Endothelial cell of umbilical vein (primary cell): ENCODE results near the gene ACKR3. TPM values are rescaled to one million over a fixed set of nuclear protein-coding genes. Genes with fewer than 3 reads are reported as not detected.

Experiments used
- BruUV-seq: library from RNA; stranded (reverse); fragments of 400-500 nt; replicated peaks from 2 replicates; lab custom pipeline; 2021; lab: Mats Ljungman, UMichigan
- CTCF ChIA-PET: fragments of 300-600, 350-600 bp; sonication (Branson Sonifier 250); formaldehyde crosslinking; loops from one replicate; lab custom pipeline; 2021; ENCODE audit warnings: antibody characterized with exemption, inconsistent platforms; lab: Charles Lee
- POLR2A ChIA-PET: fragments of 300-600, 350-600 bp; sonication (Branson Sonifier 250); formaldehyde crosslinking; loops from one replicate; lab custom pipeline; 2021; ENCODE audit warnings: antibody characterized with exemption, inconsistent platforms; lab: Charles Lee
- DNase-seq: peaks from one replicate; pipeline ENCODE4 v3.0.0-alpha.2; 2011; ENCODE audit warnings: low read depth, low spot score
- FAIRE-seq: peaks from 2 replicates; lab custom pipeline; 2011; peaks lifted over from hg19 to GRCh38; lab: Jason Lieb, UNC
- H2AFZ ChIP-seq: 2 replicates; pipeline ENCODE4 v1.6.0; 2012; ENCODE audit warnings: low read depth, low read length, control low read depth, inconsistent platforms
- H3K27ac ChIP-seq: 2 replicates; pipeline ENCODE4 v1.5.1; 2011; ENCODE audit warnings: low read depth, mild to moderate bottlenecking, control low read depth, low read length, moderate library complexity; ENCODE audit not compliant: insufficient read depth
- H3K27me3 ChIP-seq, 2 experiments: 2 replicates each; pipeline versions ENCODE4 v1.6.0 to v1.6.1; 2011; ENCODE audit warnings: low read length in 2 of 2, mixed read lengths in 1 of 2; ENCODE audit not compliant: control insufficient read depth in 2 of 2, insufficient read depth in 2 of 2
- H3K36me3 ChIP-seq, 2 experiments: 2 replicates in 1 of 2; 3 replicates in 1 of 2; pipeline ENCODE4 v1.5.1; 2011; ENCODE audit warnings: low read length in 2 of 2, mild to moderate bottlenecking in 1 of 2, moderate library complexity in 1 of 2; ENCODE audit not compliant: control insufficient read depth in 2 of 2, insufficient read depth in 2 of 2; ENCODE audit errors: extremely low read depth in 1 of 2
- H3K4me1 ChIP-seq: 3 replicates; pipeline ENCODE4 v1.5.1; 2011; ENCODE audit warnings: mild to moderate bottlenecking, low read length; ENCODE audit not compliant: control insufficient read depth, insufficient read depth; ENCODE audit errors: extremely low read depth
- H3K4me2 ChIP-seq: 2 replicates; pipeline ENCODE4 v1.6.1; 2011; ENCODE audit warnings: low read length, control low read depth, mixed read lengths; ENCODE audit not compliant: insufficient read depth
- H3K4me3 ChIP-seq, 3 experiments: fragments of 200-600 bp in 1 of 3; sonication (generic), shearing (Covaris generic) in 1 of 3; replicated peaks in 1 of 3; 2 replicates each; pipeline ENCODE4 v1.5.1; 2011 to 2016; ENCODE audit warnings: control low read depth in 3 of 3, low read length in 3 of 3, mild to moderate bottlenecking in 2 of 3, inconsistent platforms in 1 of 3, low read depth in 1 of 3, moderate library complexity in 1 of 3; ENCODE audit not compliant: insufficient read depth in 1 of 3
- H3K79me2 ChIP-seq: 2 replicates; pipeline ENCODE4 v1.6.0; 2012; ENCODE audit warnings: low read length, inconsistent platforms; ENCODE audit not compliant: control insufficient read depth, insufficient read depth
- H3K9ac ChIP-seq: replicated peaks from 2 replicates; pipeline ENCODE3; 2011; ENCODE audit warnings: low read length, control low read depth; ENCODE audit not compliant: insufficient read depth; ENCODE audit errors: extremely low read depth
- H3K9me1 ChIP-seq: replicated peaks from 3 replicates; pipeline ENCODE4 v1.6.0; 2011; ENCODE audit warnings: mild to moderate bottlenecking, low read length; ENCODE audit not compliant: control insufficient read depth, insufficient read depth; ENCODE audit errors: extremely low read depth
- H3K9me3 ChIP-seq: replicated peaks from 2 replicates; pipeline ENCODE4 v1.5.1; 2012; ENCODE audit warnings: low read length, inconsistent platforms; ENCODE audit not compliant: control insufficient read depth, insufficient read depth
- H4K20me1 ChIP-seq: replicated peaks from 2 replicates; pipeline ENCODE3; 2011; ENCODE audit warnings: mild to moderate bottlenecking, low read length; ENCODE audit not compliant: control insufficient read depth, insufficient read depth; ENCODE audit errors: extremely low read depth
- EZH2 ChIP-seq: IDR thresholded peaks from 2 replicates; pipeline ENCODE4 v1.6.1; 2012; ENCODE audit warnings: borderline replicate concordance, low read depth, mild to moderate bottlenecking, moderate library complexity, low read length, inconsistent platforms; ENCODE audit not compliant: severe bottlenecking
- FOS ChIP-seq: IDR thresholded peaks from 2 replicates; pipeline ENCODE4 v1.6.1; 2011; ENCODE audit warnings: mild to moderate bottlenecking, low read length, moderate library complexity, borderline replicate concordance; ENCODE audit not compliant: insufficient read depth
- GATA2 ChIP-seq: IDR thresholded peaks from 2 replicates; pipeline ENCODE4 v1.7.0; 2011; ENCODE audit warnings: low read depth, mild to moderate bottlenecking, moderate library complexity, mixed read lengths, low read length; ENCODE audit not compliant: insufficient read length, insufficient read depth
- JUN ChIP-seq: IDR thresholded peaks from 2 replicates; pipeline ENCODE4 v1.6.1; 2011; ENCODE audit warnings: borderline replicate concordance, low read depth; ENCODE audit not compliant: insufficient read length, insufficient read depth
- MAX ChIP-seq: IDR thresholded peaks from 2 replicates; pipeline ENCODE4 v1.6.1; 2011; ENCODE audit not compliant: insufficient read depth, insufficient read length
- MYC ChIP-seq: IDR thresholded peaks from one replicate; pipeline ENCODE4 v1.6.1; 2011; ENCODE audit warnings: mild to moderate bottlenecking, low read depth, low read length
- POLR2A ChIP-seq: IDR thresholded peaks from 2 replicates; pipeline ENCODE4 v1.6.1; 2012; ENCODE audit warnings: low read depth, mild to moderate bottlenecking, control low read depth, low read length
- POLR2AphosphoS5 ChIP-seq: IDR thresholded peaks from 2 replicates; pipeline ENCODE4 v1.6.1; 2012; ENCODE audit warnings: low read depth, mild to moderate bottlenecking, control low read depth, low read length, moderate library complexity; ENCODE audit not compliant: insufficient read depth
- dilution Hi-C: fragments of 300-500 bp; cut with MboI; formaldehyde crosslinking; loops from one replicate; pipeline ENCODE4 v1.15.0; 2019; ENCODE audit warnings: low sequenced_read_pairs; ENCODE audit not compliant: extremely low pct_ligation_motif_present
- intact Hi-C: fragments of 100-400 bp; cut with micrococcal nuclease; formaldehyde crosslinking; loops from one replicate; pipeline ENCODE4 v1.10.0; 2022
- polyA plus RNA-seq, 4 experiments: library from polyadenylated mRNA; depleted of rRNA in 3 of 4; stranded (reverse) in 3 of 4; unstranded in 1 of 4; fragments of >200 nt; gene quantifications; 2 replicates each; pipeline versions ENCODE4 v1.2.1 to v1.2.3, GENCODE V29; 2011 to 2012; ENCODE audit warnings: missing spikeins in 1 of 4
- total RNA-seq: library from RNA; stranded (reverse); gene quantifications from 2 replicates; pipeline ENCODE4 v1.2.3, GENCODE V29; 2021
- TF ChIP-seq, protein P1 (sequence below), 2 donors: IDR thresholded peaks; 1 replicate in 1 of 2; 2 replicates in 1 of 2; pipeline ENCODE4 v1.5.1; 2011; ENCODE audit warnings: low read length in 2 of 2, mild to moderate bottlenecking in 2 of 2, moderate library complexity in 2 of 2, control low read depth in 1 of 2, inconsistent platforms in 1 of 2, low read depth in 1 of 2; ENCODE audit not compliant: insufficient read depth in 1 of 2; ENCODE audit errors: extremely low read depth in 1 of 2

Gene ACKR3
- total and polyA plus RNA-seq, 2 donors (not counting 3 experiments of a cell fraction or from before 2014, with no cell fraction given) = 31.1 to 428 TPM

DNA sequence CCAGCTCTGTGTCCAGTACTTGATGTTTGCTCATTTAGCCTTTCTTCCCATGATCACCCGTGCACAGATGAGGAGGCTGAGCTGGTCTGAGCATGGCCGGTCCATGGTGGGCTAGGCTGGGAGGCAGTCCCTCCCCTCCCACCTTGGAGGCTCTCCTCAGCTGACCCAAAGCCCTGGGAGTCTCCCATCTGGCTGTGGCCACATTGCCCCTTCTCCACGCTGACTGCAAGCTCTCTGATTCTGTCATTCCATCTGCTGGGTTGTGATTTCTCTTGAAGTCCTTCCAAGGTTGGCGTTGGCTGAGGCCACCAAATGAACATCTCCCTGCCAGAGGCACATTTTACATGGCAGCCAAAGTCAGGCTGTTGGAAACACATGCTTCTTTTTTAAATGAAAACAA lies 44.0 kb downstream of the ACKR3 start:
- H3K36me3 ChIP-seq = no peaks in the 10 kb centered on the region
- no peaks in the 10 kb centered on the region for H3K9me1 ChIP-seq
- FAIRE-seq (no peak), DNase-seq (no peak)
- H3K4me3 ChIP-seq = no peak overlapping the region
- intact Hi-C loops (no loop called here), dilution Hi-C loops (no loop called here)
- no peaks in the 10 kb centered on the region for H3K4me1 ChIP-seq
- H3K9me3 ChIP-seq = no peaks in the 10 kb centered on the region
- H4K20me1 ChIP-seq = no peaks in the 10 kb centered on the region
- no peak overlapping the region for H3K4me2 ChIP-seq
- no TSS peak for BruUV-seq
- H3K9ac ChIP-seq = no peak overlapping the region
- H2AFZ ChIP-seq = no peak overlapping the region
- no peaks in the 10 kb centered on the region for H3K79me2 ChIP-seq
- TF ChIP-seq JUN (no peak), FOS (no peak), MYC (no peak), EZH2 (no peak), GATA2 (no peak), POLR2A (no peak), POLR2AphosphoS5 (no peak), MAX (no peak)
- TF ChIP-seq, protein P1, sequence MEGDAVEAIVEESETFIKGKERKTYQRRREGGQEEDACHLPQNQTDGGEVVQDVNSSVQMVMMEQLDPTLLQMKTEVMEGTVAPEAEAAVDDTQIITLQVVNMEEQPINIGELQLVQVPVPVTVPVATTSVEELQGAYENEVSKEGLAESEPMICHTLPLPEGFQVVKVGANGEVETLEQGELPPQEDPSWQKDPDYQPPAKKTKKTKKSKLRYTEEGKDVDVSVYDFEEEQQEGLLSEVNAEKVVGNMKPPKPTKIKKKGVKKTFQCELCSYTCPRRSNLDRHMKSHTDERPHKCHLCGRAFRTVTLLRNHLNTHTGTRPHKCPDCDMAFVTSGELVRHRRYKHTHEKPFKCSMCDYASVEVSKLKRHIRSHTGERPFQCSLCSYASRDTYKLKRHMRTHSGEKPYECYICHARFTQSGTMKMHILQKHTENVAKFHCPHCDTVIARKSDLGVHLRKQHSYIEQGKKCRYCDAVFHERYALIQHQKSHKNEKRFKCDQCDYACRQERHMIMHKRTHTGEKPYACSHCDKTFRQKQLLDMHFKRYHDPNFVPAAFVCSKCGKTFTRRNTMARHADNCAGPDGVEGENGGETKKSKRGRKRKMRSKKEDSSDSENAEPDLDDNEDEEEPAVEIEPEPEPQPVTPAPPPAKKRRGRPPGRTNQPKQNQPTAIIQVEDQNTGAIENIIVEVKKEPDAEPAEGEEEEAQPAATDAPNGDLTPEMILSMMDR (IDR thresholded peaks at IDR 0.05; ENCODE audit: extremely low read depth in 1 of 2, insufficient read depth in 1 of 2, low read depth in 1 of 2, low read length in 2 of 2) = no peak
- CTCF ChIA-PET = interaction anchor here (1.2 kb wide), 1 partner anchor 43 kb away, joined by 3 read pairs; no protein-coding TSS in a partner anchor
- POLR2A ChIA-PET = no interaction called here
- H3K27ac ChIP-seq = no peak overlapping the region
- H3K27me3 ChIP-seq = peaks cover 0 to 5% of the 10 kb centered on the region in 2 experiments
